Activated CD8-positive, alpha-beta T cell treated with anti-CD3 and anti-CD28 coated beads for 36 hours (primary cell): ENCODE results near the gene SPCS2. TPM values are rescaled to one million over a fixed set of nuclear protein-coding genes. Genes with fewer than 3 reads are reported as not detected.

ENCODE experiments used
- ATAC-seq: fragments of 200-7000 bp; cut with Tn5 transposase; one replicate; pipeline ENCODE4 v1.10.0; 2021; ENCODE audit warnings: mild to moderate bottlenecking, moderate library complexity
- CTCF ChIA-PET: fragments of 350-600 bp; sonication (Branson Sonifier 250); formaldehyde crosslinking; loops from one replicate; lab custom pipeline; 2021; ENCODE audit warnings: antibody characterized with exemption; lab: Charles Lee
- POLR2A ChIA-PET: fragments of 350-600 bp; sonication (Branson Sonifier 250); formaldehyde crosslinking; loops from one replicate; lab custom pipeline; 2021; ENCODE audit warnings: antibody characterized with exemption; lab: Charles Lee
- DNase-seq: peaks from one replicate; pipeline ENCODE4 v3.0.0-alpha.2; 2020
- H3K27ac Mint-ChIP-seq: one replicate; pipeline ENCODE4 v1.8.0; 2021; ENCODE audit warnings: mild to moderate bottlenecking, mixed read lengths
- H3K27me3 Mint-ChIP-seq: one replicate; pipeline ENCODE4 v1.8.0; 2021; ENCODE audit warnings: mixed read lengths
- H3K36me3 Mint-ChIP-seq: one replicate; pipeline ENCODE4 v1.8.0; 2021; ENCODE audit warnings: low read depth, mixed read lengths
- H3K4me1 Mint-ChIP-seq: one replicate; pipeline ENCODE4 v1.8.0; 2021; ENCODE audit warnings: low read depth, mixed read lengths
- H3K4me3 Mint-ChIP-seq: one replicate; pipeline ENCODE4 v1.8.0; 2021; ENCODE audit warnings: mild to moderate bottlenecking, moderate library complexity, mixed read lengths
- H3K9me3 Mint-ChIP-seq: one replicate; pipeline ENCODE4 v1.8.0; 2021; ENCODE audit warnings: mixed read lengths
- CTCF ChIP-seq: fragments of 200-600 bp; IDR thresholded peaks from one replicate; pipeline ENCODE4 v1.8.0; 2022; ENCODE audit warnings: antibody characterized with exemption, mild to moderate bottlenecking
- intact Hi-C: fragments of 100-400 bp; cut with micrococcal nuclease; formaldehyde crosslinking; loops from one replicate; pipeline ENCODE4 v1.10.0; 2022
- total RNA-seq, 2 experiments: library from RNA; stranded (reverse); gene quantifications; one replicate each; pipeline ENCODE4 v1.2.3, GENCODE V29; 2021

Gene SPCS2
- total RNA-seq, 2 experiments from 2014 or later: 99.3 to 117 TPM

- no peak for ATAC-seq
- intact Hi-C loops: no loop called here
- no peak for TF ChIP-seq CTCF
- H3K4me3 Mint-ChIP-seq: no peak overlapping the region
- ChIA-PET POLR2A (no interaction called here), CTCF (interaction anchor here (0.8 kb wide), 1 partner anchor 14 kb away, joined by 3 read pairs; no protein-coding TSS in a partner anchor)
- peaks cover 2% of the 10 kb centered on the region for H3K4me1 Mint-ChIP-seq
- DNase-seq: no peak
- H3K27ac Mint-ChIP-seq: no peak overlapping the region
- H3K27me3 Mint-ChIP-seq: no peaks in the 10 kb centered on the region
- peaks cover 18% of the 10 kb centered on the region for H3K36me3 Mint-ChIP-seq
- no peaks in the 10 kb centered on the region for H3K9me3 Mint-ChIP-seq
These were observed 29.0 kb downstream of the SPCS2 start for GRCh38 chr11:74978041-74978440.

- Mint-ChIP-seq H3K36me3 (peaks cover 10% of the 10 kb centered on the region), H3K4me3 (no peak overlapping the region), H3K27ac (no peak overlapping the region), H3K4me1 (no peaks in the 10 kb centered on the region), H3K9me3 (no peaks in the 10 kb centered on the region), H3K27me3 (no peaks in the 10 kb centered on the region)
- intact Hi-C loops: no loop called here
- CTCF ChIA-PET: no interaction called here
- no peak for DNase-seq
- TF ChIP-seq CTCF: no peak
- ATAC-seq: no peak
- POLR2A ChIA-PET: no interaction called here
These were observed 31.6 kb downstream of the SPCS2 start for GRCh38 chr11:74980634-74981033.

GRCh38 chr11:74981888-74982287 is 32.8 kb downstream of the SPCS2 start:
- no peak for ATAC-seq
- Mint-ChIP-seq H3K27me3 (no peaks in the 10 kb centered on the region), H3K36me3 (peaks cover 6% of the 10 kb centered on the region), H3K4me3 (no peak overlapping the region), H3K4me1 (no peaks in the 10 kb centered on the region), H3K9me3 (no peaks in the 10 kb centered on the region), H3K27ac (no peak overlapping the region)
- no peak for TF ChIP-seq CTCF
- CTCF ChIA-PET: interaction anchor here (0.7 kb wide), 1 partner anchor 223 kb away, joined by 3 read pairs; no protein-coding TSS in a partner anchor
- intact Hi-C loops: no loop called here
- no peak for DNase-seq
- POLR2A ChIA-PET: interaction anchor here (1.3 kb wide), 1 partner anchor 17 kb away, joined by 3 read pairs; no protein-coding TSS in a partner anchor

- no peak for DNase-seq
- Mint-ChIP-seq H3K36me3 (no peaks in the 10 kb centered on the region), H3K27me3 (no peaks in the 10 kb centered on the region), H3K27ac (no peak overlapping the region), H3K4me3 (no peak overlapping the region), H3K4me1 (peaks cover 2% of the 10 kb centered on the region), H3K9me3 (no peaks in the 10 kb centered on the region)
- ATAC-seq: no peak
- ChIA-PET CTCF (no interaction called here), POLR2A (no interaction called here)
- no peak for TF ChIP-seq CTCF
- intact Hi-C loops: no loop called here
These were observed 35.0 kb downstream of the SPCS2 start for GRCh38 chr11:74984070-74984469.

- H3K4me3 Mint-ChIP-seq: no peak overlapping the region
These were observed 35.7 kb downstream of the SPCS2 start for GRCh38 chr11:74984730-74985129.

More at GRCh38 chr11:74984730-74985129, 35.7 kb downstream of the SPCS2 start:
- no peaks in the 10 kb centered on the region for H3K27me3 Mint-ChIP-seq
- no peaks in the 10 kb centered on the region for H3K9me3 Mint-ChIP-seq
- H3K4me1 Mint-ChIP-seq: peaks cover 5% of the 10 kb centered on the region
- intact Hi-C loops: no loop called here
- ATAC-seq (no peak), DNase-seq (no peak)
- TF ChIP-seq CTCF: no peak
- CTCF ChIA-PET: no interaction called here
- H3K27ac Mint-ChIP-seq: no peak overlapping the region
- POLR2A ChIA-PET: interaction anchor here (1.0 kb wide), 1 partner anchor 156 kb away, joined by 3 read pairs; no protein-coding TSS in a partner anchor
- no peaks in the 10 kb centered on the region for H3K36me3 Mint-ChIP-seq
